Brain microvascular endothelial cell (primary cell): Measurements from ENCODE around the gene SPATA9.

Experiments
- DNase-seq: peaks from one replicate; pipeline ENCODE4 v3.0.0-alpha.2; 2020
- H3K27ac ChIP-seq: fragments of 250-450 bp; sonication (Bioruptor Pico); 2 replicates; pipeline ENCODE4 v1.5.1; 2020; ENCODE audit warnings: mild to moderate bottlenecking, moderate library complexity
- H3K27me3 ChIP-seq: fragments of 250-450 bp; sonication (Bioruptor Pico); replicated peaks from 2 replicates; pipeline ENCODE4 v1.5.1; 2020; ENCODE audit warnings: mild to moderate bottlenecking
- H3K36me3 ChIP-seq: fragments of 250-450 bp; sonication (Bioruptor Pico); replicated peaks from 2 replicates; pipeline ENCODE4 v1.5.1; 2020; ENCODE audit warnings: mild to moderate bottlenecking
- H3K4me3 ChIP-seq: 2 replicates; pipeline ENCODE4 v1.5.1; 2011; ENCODE audit warnings: low read depth, mild to moderate bottlenecking, control low read depth, low read length, moderate library complexity
- CTCF ChIP-seq: IDR thresholded peaks from 2 replicates; pipeline ENCODE4 v1.5.1; 2011; ENCODE audit warnings: low read depth, mild to moderate bottlenecking, moderate library complexity, low read length, control low read depth, inconsistent platforms; ENCODE audit errors: missing control alignments
- in situ Hi-C: cut with HindIII; loops from 2 replicates; pipeline ENCODE4 v1.10.0; 2017; ENCODE audit warnings: low sequenced_read_pairs, low pct_ligation_motif_present

The SPATA9 gene

GRCh38 chr5:95613514-95613913 is 69.3 kb downstream of the SPATA9 start:
- DNase-seq, result no peak
- Histone ChIP-seq H3K27me3 (no peaks in the 10 kb centered on the region), H3K36me3 (no peaks in the 10 kb centered on the region), H3K27ac (no peak overlapping the region), H3K4me3 (no peak overlapping the region)
- TF ChIP-seq CTCF, result no peak
- in situ Hi-C loops, result no loop called here

- H3K27me3 ChIP-seq, result no peaks in the 10 kb centered on the region
- H3K36me3 ChIP-seq, result no peaks in the 10 kb centered on the region
- no peak overlapping the region for H3K4me3 ChIP-seq
- no peak overlapping the region for H3K27ac ChIP-seq
- no peak for TF ChIP-seq CTCF
- DNase-seq, result no peak
- in situ Hi-C loops, result no loop called here
Observed at GRCh38 chr5:95611396-95611795, 71.4 kb downstream of the SPATA9 start.

GRCh38 chr5:95610546-95610945 is 72.2 kb downstream of the SPATA9 start:
- TF ChIP-seq CTCF, result no peak
- no peak for DNase-seq
- H3K27ac ChIP-seq, result no peak overlapping the region
- no peak overlapping the region for H3K4me3 ChIP-seq
- no peaks in the 10 kb centered on the region for H3K27me3 ChIP-seq
- no peaks in the 10 kb centered on the region for H3K36me3 ChIP-seq
- in situ Hi-C loops, result no loop called here

DNA sequence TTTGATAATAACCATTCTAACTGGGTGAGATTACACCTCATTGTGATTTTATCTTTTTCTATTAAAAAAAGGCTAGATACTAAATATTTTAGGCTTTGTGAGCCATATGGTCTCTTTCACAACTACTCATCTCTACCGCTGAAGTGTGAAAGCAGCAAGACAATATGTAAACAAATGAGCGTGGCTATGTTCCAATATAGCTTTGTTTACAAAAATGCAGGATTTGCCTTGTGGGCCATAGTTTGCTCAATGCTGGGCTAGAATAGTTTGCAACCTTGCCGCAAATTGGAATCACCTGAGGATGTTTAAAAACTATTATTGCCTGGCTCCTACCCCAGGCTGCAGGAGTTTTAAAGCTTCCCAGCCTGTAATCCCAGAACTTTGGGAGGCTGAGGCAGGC is 73.1 kb downstream of the SPATA9 start:
- no peak overlapping the region for H3K27ac ChIP-seq
- in situ Hi-C loops, result no loop called here
- H3K4me3 ChIP-seq, result no peak overlapping the region
- no peak for DNase-seq
- H3K27me3 ChIP-seq, result no peaks in the 10 kb centered on the region
- no peak for TF ChIP-seq CTCF
- no peaks in the 10 kb centered on the region for H3K36me3 ChIP-seq
